HepG2 (cell line): ENCODE data around the gene TBCE. TPM values are rescaled to one million over a fixed set of nuclear protein-coding genes. Genes with fewer than 3 reads are reported as not detected.

Experiments
- ATAD3A ChIP-seq: sonication (generic); formaldehyde crosslinking; IDR thresholded peaks from 2 replicates; pipeline ENCODE4 v1.4.0; 2020; ENCODE audit warnings: missing genetic modification reagents
- CREB1 ChIP-seq, 2 experiments: fragments of 450-650 bp in 1 of 2; IDR thresholded peaks; 2 replicates each; pipeline ENCODE4 v1.6.1; 2016 to 2017; ENCODE audit warnings: control low read depth in 1 of 2, mild to moderate bottlenecking in 1 of 2, missing compliant biosample characterization in 1 of 2, missing genetic modification characterization in 1 of 2
- CREB3 ChIP-seq: sonication (generic); formaldehyde crosslinking; IDR thresholded peaks from 2 replicates; pipeline ENCODE4 v1.5.0; 2020; ENCODE audit warnings: missing genetic modification reagents
- CTCF ChIP-seq: sonication (generic); formaldehyde crosslinking; IDR thresholded peaks from 2 replicates; pipeline ENCODE4 v1.5.0; 2020; ENCODE audit warnings: mild to moderate bottlenecking, missing genetic modification reagents, moderate library complexity
- HES4 ChIP-seq: sonication (generic); formaldehyde crosslinking; IDR thresholded peaks from 2 replicates; pipeline ENCODE4 v1.9.0; 2021; ENCODE audit warnings: mild to moderate bottlenecking, missing genetic modification reagents, borderline replicate concordance
- KAT2B ChIP-seq: fragments of 150-350 bp; IDR thresholded peaks from 2 replicates; pipeline ENCODE4 v1.6.1; 2014; ENCODE audit warnings: low read depth, low read length, borderline replicate concordance
- KLF13 ChIP-seq: sonication (generic); formaldehyde crosslinking; IDR thresholded peaks from 2 replicates; pipeline ENCODE4 v1.4.0; 2020; ENCODE audit warnings: mild to moderate bottlenecking, missing genetic modification reagents
- KLF16 ChIP-seq, 2 experiments: sonication (generic) in 1 of 2; formaldehyde crosslinking in 1 of 2; IDR thresholded peaks; 2 replicates each; pipeline versions ENCODE4 v1.6.1 to v1.8.0; 2016 to 2023; ENCODE audit warnings: missing genetic modification reagents in 2 of 2, missing compliant biosample characterization in 1 of 2
- LBX2 ChIP-seq: sonication (generic); formaldehyde crosslinking; IDR thresholded peaks from 2 replicates; pipeline ENCODE4 v1.5.0; 2020; ENCODE audit warnings: missing genetic modification reagents, mild to moderate bottlenecking, borderline replicate concordance
- MATR3 ChIP-seq: sonication (generic); formaldehyde crosslinking; IDR thresholded peaks from 2 replicates; pipeline ENCODE4 v1.4.0; 2020; ENCODE audit warnings: missing genetic modification reagents
- MIXL1 ChIP-seq: IDR thresholded peaks from 2 replicates; pipeline ENCODE4 v1.6.1; 2016
- PHF20 ChIP-seq: sonication (generic); formaldehyde crosslinking; IDR thresholded peaks from 2 replicates; pipeline ENCODE4 v1.5.0; 2020; ENCODE audit warnings: mild to moderate bottlenecking, missing genetic modification reagents
- REL ChIP-seq: sonication (generic); formaldehyde crosslinking; conservative IDR thresholded peaks from 2 replicates; pipeline ENCODE4 v1.8.0; 2022; ENCODE audit warnings: mild to moderate bottlenecking, missing genetic modification reagents, moderate library complexity
- STAG1 ChIP-seq: sonication (generic); formaldehyde crosslinking; IDR thresholded peaks from 2 replicates; pipeline ENCODE4 v1.4.0; 2020; ENCODE audit warnings: missing genetic modification reagents
- TARDBP ChIP-seq: sonication (generic); formaldehyde crosslinking; IDR thresholded peaks from 2 replicates; pipeline ENCODE4 v1.8.0; 2022; ENCODE audit warnings: mild to moderate bottlenecking, missing genetic modification reagents
- TBX2 ChIP-seq: sonication (generic); formaldehyde crosslinking; IDR thresholded peaks from 2 replicates; pipeline ENCODE4 v1.5.0; 2020; ENCODE audit warnings: missing genetic modification reagents, mild to moderate bottlenecking, borderline replicate concordance
- TCF7L2 ChIP-seq: IDR thresholded peaks from 2 replicates; pipeline ENCODE4 v1.6.1; 2011; ENCODE audit warnings: mild to moderate bottlenecking, low read depth, low read length, moderate library complexity
- TGIF2 ChIP-seq: IDR thresholded peaks from 2 replicates; pipeline ENCODE4 v1.6.1; 2016; ENCODE audit warnings: control low read depth, missing compliant biosample characterization
- THRA ChIP-seq: sonication (generic); formaldehyde crosslinking; IDR thresholded peaks from 2 replicates; pipeline ENCODE4 v1.4.0; 2020; ENCODE audit warnings: missing genetic modification reagents, borderline replicate concordance
- TRIM24 ChIP-seq: sonication (generic); formaldehyde crosslinking; IDR thresholded peaks from 2 replicates; pipeline ENCODE4 v1.8.0; 2022; ENCODE audit warnings: mild to moderate bottlenecking, missing genetic modification reagents
- ZBTB7A ChIP-seq: sonication (generic); formaldehyde crosslinking; IDR thresholded peaks from 2 replicates; pipeline ENCODE4 v1.8.0; 2022; ENCODE audit warnings: mild to moderate bottlenecking, missing genetic modification reagents
- ZFY ChIP-seq: sonication (generic); formaldehyde crosslinking; IDR thresholded peaks from 2 replicates; pipeline ENCODE4 v1.4.0; 2020; ENCODE audit warnings: missing genetic modification reagents
- ZSCAN31 ChIP-seq: sonication (generic); formaldehyde crosslinking; IDR thresholded peaks from 2 replicates; pipeline ENCODE4 v1.5.0; 2020; ENCODE audit warnings: low read depth, mild to moderate bottlenecking, missing genetic modification reagents
- ZSCAN5A ChIP-seq: sonication (generic); formaldehyde crosslinking; IDR thresholded peaks from 2 replicates; pipeline ENCODE4 v1.8.0; 2022; ENCODE audit warnings: mild to moderate bottlenecking, missing genetic modification reagents, borderline replicate concordance
- polyA plus RNA-seq, 8 experiments: library from polyadenylated mRNA; depleted of rRNA in 3 of 8; stranded (reverse) in 7 of 8; unstranded in 1 of 8; fragments of >200 nt; fragmentation: Illumina TruSeq in 4 of 8; extraction: Trizol in 4 of 8; gene quantifications; 2 replicates each; pipeline versions ENCODE4 v1.2.1 to v1.2.3, GENCODE V29; 2011 to 2016; ENCODE audit warnings: low read depth in 4 of 8, missing spikeins in 1 of 8, mixed read lengths in 1 of 8; ENCODE audit not compliant: insufficient read depth in 1 of 8
- total RNA-seq, 5 experiments: library from RNA; depleted of rRNA; stranded (reverse); fragments of >200 nt; fragmentation: Illumina TruSeq; extraction: Trizol; gene quantifications; 2 replicates each; pipeline ENCODE4 v1.2.3, GENCODE V29; 2016; ENCODE audit warnings: low read depth in 1 of 5

The TBCE gene
- total and polyA plus RNA-seq, 2 of the 13 experiments (the other 11 are each of a cell fraction or from before 2014, with no cell fraction given), result 25.6 to 31.1 TPM

- TF ChIP-seq CREB1 (IDR thresholded peaks at IDR 0.05) (no peak), CREB1 (CRISPR knock-in tag; IDR thresholded peaks at IDR 0.05) (0 out of 2 replicates have a peak, but pooled peaks have one; percentile 19), LBX2 (CRISPR knock-in tag) (0 out of 2 replicates have a peak, but pooled peaks have one; percentile 56), MATR3 (CRISPR knock-in tag) (no peak), TARDBP (0 out of 2 replicates have a peak, but pooled peaks have one; percentile 5), TRIM24 (0 out of 2 replicates have a peak, but pooled peaks have one; percentile 30), ZFY (peak; percentile 49), ZBTB7A (no peak), THRA (0 out of 2 replicates have a peak, but pooled peaks have one; percentile 3), REL (CRISPR knock-in tag) (no peak), HES4 (CRISPR knock-in tag) (0 out of 2 replicates have a peak, but pooled peaks have one; percentile 14), ZSCAN31 (peak; percentile 42; the same call in 1 of the 2 replicates), STAG1 (CRISPR knock-in tag) (peak; percentile 29), KLF13 (CRISPR knock-in tag) (no peak), MIXL1 (CRISPR knock-in tag) (0 out of 2 replicates have a peak, but pooled peaks have one; percentile 2), KAT2B (no peak), TGIF2 (CRISPR knock-in tag) (peak; percentile 34; the same call in 1 of the 2 replicates), CTCF (CRISPR knock-in tag) (peak; percentile 42), CREB3 (0 out of 2 replicates have a peak, but pooled peaks have one; percentile 27), TBX2 (CRISPR knock-in tag) (peak; percentile 13; the same call in 1 of the 2 replicates), ZSCAN5A (peak; percentile 11; the same call in 1 of the 2 replicates), PHF20 (CRISPR knock-in tag) (0 out of 2 replicates have a peak, but pooled peaks have one; percentile 15), ATAD3A (CRISPR knock-in tag) (no peak), KLF16 (CRISPR knock-in tag; IDR thresholded peaks at IDR 0.05) (no peak), TCF7L2 (no peak)
Observed at GRCh38 chr1:235329139-235329902, 37.9 kb upstream of the TBCE start (continued).
